Activated CD4-positive, alpha-beta T cell treated with anti-CD3 and anti-CD28 coated beads for 36 hours (primary cell): ENCODE measurements around the gene FCRL3. TPM values are rescaled to one million over a fixed set of nuclear protein-coding genes. Genes with fewer than 3 reads are reported as not detected.
"Not testable (repeated sequence)": the region's sequence is repeated elsewhere in the genome, so short reads cannot be mapped to it uniquely, and the experiment has no call there.

Experiments
- ATAC-seq: fragments of 200-7000 bp; cut with Tn5 transposase; one replicate; pipeline ENCODE4 v1.10.0; 2021; ENCODE audit warnings: mild to moderate bottlenecking, moderate library complexity
- CTCF ChIA-PET: fragments of 350-600 bp; sonication (Branson Sonifier 250); formaldehyde crosslinking; loops from one replicate; lab custom pipeline; 2021; ENCODE audit warnings: antibody characterized with exemption; lab: Charles Lee
- POLR2A ChIA-PET: fragments of 350-600 bp; sonication (Branson Sonifier 250); formaldehyde crosslinking; loops from one replicate; lab custom pipeline; 2021; ENCODE audit warnings: antibody characterized with exemption, inconsistent platforms; lab: Charles Lee
- DNase-seq: peaks from one replicate; pipeline ENCODE4 v3.0.0-alpha.2; 2020
- H3K27ac Mint-ChIP-seq: one replicate; pipeline ENCODE4 v1.8.0; 2021; ENCODE audit warnings: mixed read lengths
- H3K27me3 Mint-ChIP-seq: one replicate; pipeline ENCODE4 v1.8.0; 2021; ENCODE audit warnings: mixed read lengths
- H3K36me3 Mint-ChIP-seq: one replicate; pipeline ENCODE4 v1.8.0; 2021; ENCODE audit warnings: low read depth, mixed read lengths
- H3K4me1 Mint-ChIP-seq: one replicate; pipeline ENCODE4 v1.8.0; 2021; ENCODE audit warnings: mixed read lengths
- H3K4me3 Mint-ChIP-seq: one replicate; pipeline ENCODE4 v1.8.0; 2021; ENCODE audit warnings: mild to moderate bottlenecking, moderate library complexity, mixed read lengths
- H3K9me3 Mint-ChIP-seq: one replicate; pipeline ENCODE4 v1.8.0; 2021; ENCODE audit warnings: low read depth, mixed read lengths
- intact Hi-C, 2 experiments: fragments of 100-400 bp; cut with DNase I in 1 of 2; cut with micrococcal nuclease in 1 of 2; formaldehyde crosslinking; loops; one replicate each; pipeline versions ENCODE4 v1.14.2 to v1.15.1; 2022 to 2024; cut with DNase I, micrococcal nuclease
- total RNA-seq, 2 experiments: library from RNA; stranded (reverse); gene quantifications; one replicate each; pipeline ENCODE4 v1.2.3, GENCODE V29; 2021

FCRL3 gene, protein sequence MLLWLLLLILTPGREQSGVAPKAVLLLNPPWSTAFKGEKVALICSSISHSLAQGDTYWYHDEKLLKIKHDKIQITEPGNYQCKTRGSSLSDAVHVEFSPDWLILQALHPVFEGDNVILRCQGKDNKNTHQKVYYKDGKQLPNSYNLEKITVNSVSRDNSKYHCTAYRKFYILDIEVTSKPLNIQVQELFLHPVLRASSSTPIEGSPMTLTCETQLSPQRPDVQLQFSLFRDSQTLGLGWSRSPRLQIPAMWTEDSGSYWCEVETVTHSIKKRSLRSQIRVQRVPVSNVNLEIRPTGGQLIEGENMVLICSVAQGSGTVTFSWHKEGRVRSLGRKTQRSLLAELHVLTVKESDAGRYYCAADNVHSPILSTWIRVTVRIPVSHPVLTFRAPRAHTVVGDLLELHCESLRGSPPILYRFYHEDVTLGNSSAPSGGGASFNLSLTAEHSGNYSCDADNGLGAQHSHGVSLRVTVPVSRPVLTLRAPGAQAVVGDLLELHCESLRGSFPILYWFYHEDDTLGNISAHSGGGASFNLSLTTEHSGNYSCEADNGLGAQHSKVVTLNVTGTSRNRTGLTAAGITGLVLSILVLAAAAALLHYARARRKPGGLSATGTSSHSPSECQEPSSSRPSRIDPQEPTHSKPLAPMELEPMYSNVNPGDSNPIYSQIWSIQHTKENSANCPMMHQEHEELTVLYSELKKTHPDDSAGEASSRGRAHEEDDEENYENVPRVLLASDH
- 1 to 10 TPM; 1.1 to 1.2 TPM for total RNA-seq

GRCh38 chr1:157700732-157701131, at the start of gene FCRL3:
FCRL3 (minus strand) TSS chr1:157700769; CDS start chr1:157700489, 280 bp downstream.
- H3K36me3 Mint-ChIP-seq: no peaks in the 10 kb centered on the region
- CTCF ChIA-PET: interaction anchor here (1.8 kb wide), 1 partner anchor 10 kb away, joined by 7 read pairs; no protein-coding TSS in a partner anchor
- H3K4me1 Mint-ChIP-seq: peaks cover 2% of the 10 kb centered on the region
- H3K4me3 Mint-ChIP-seq: no peak within 1 kb of the TSS
- peaks cover 11% of the 10 kb centered on the region for H3K27me3 Mint-ChIP-seq
- no peaks in the 10 kb centered on the region for H3K9me3 Mint-ChIP-seq
- no peak for DNase-seq
- peak; percentile 72 for ATAC-seq
- intact Hi-C loops: loop anchor here in 1 of 2 experiments (5.0 kb wide), 1 partner anchor 62 kb away; no protein-coding TSS in a partner anchor
- no peak within 1 kb of the TSS for H3K27ac Mint-ChIP-seq
- POLR2A ChIA-PET: no interaction called here

GRCh38 chr1:157748262-157748817, 47.8 kb upstream of the FCRL3 start:
- Mint-ChIP-seq H3K4me3 (no peak overlapping the region), H3K9me3 (no peaks in the 10 kb centered on the region), H3K4me1 (no peaks in the 10 kb centered on the region), H3K27ac (no peak overlapping the region), H3K27me3 (peaks cover 5% of the 10 kb centered on the region), H3K36me3 (no peaks in the 10 kb centered on the region)
- DNase-seq: no peak
- CTCF ChIA-PET: no interaction called here
- POLR2A ChIA-PET: no interaction called here
- ATAC-seq: no peak
- intact Hi-C loops: no loop called here

DNA sequence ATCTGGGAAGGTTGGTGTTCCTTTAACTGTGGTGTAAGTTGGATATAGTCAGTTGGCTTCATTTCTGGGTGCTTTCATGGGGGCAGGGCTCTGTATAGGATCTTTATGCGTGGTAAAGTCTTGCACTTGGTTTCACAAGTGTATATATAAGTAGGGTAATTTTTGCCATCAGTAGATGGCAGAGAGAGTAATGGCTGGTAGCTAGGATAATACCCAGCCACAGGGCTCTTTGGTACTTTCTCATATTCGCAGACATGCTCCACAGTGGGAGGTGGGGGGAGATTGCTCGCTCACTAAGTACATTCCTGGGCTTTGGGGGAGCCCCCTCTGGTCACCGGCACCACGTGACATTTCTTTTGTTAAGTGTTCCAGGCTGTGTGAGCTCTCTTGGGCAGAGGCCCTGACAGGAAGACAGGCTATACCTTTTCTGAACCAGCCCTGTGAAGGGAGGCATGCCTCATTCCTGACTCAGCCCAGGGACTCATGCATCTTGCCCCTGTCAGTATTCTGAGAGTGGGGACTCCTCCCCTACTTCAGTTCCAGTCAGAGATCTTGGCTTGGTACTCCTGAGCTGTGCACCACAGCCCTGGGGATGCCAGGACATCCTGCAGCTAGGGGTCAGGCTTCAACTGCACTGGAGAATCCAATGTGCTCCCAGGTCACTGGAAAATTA, 38.8 kb upstream of the FCRL3 start:
- Mint-ChIP-seq H3K4me1 (no peaks in the 10 kb centered on the region), H3K27me3 (peaks cover 1% of the 10 kb centered on the region), H3K27ac (no peak overlapping the region), H3K36me3 (no peaks in the 10 kb centered on the region), H3K4me3 (no peak overlapping the region), H3K9me3 (no peaks in the 10 kb centered on the region)
- ChIA-PET CTCF (no interaction called here), POLR2A (interaction anchor here (0.6 kb wide), 1 partner anchor 1795 kb away, joined by 3 read pairs; no protein-coding TSS in a partner anchor)
- intact Hi-C loops: no loop called here
- DNase-seq: peak; percentile 5
- ATAC-seq: peak; percentile 70

DNA sequence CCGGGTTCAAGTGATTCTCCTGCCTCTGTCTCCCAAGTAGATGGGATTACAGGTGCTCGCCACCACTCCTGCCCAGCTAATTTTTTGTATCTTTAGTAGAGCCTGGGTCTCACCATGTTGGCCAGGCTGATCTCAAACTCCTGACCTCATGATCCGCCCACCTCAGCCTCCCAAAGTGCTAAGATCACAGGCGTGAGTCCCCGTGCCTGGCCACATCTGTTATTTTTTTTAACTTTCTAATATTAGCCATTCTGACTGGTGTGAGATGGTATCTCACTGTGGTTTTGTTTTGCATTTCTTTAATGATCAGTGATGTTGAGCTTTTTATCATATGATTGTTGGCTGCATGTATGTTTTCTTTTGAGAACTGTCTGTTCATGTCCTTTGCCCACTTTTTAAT, 35.4 kb upstream of the FCRL3 start:
- H3K36me3 Mint-ChIP-seq, H3K4me1 Mint-ChIP-seq, CTCF ChIA-PET, H3K27ac Mint-ChIP-seq, H3K9me3 Mint-ChIP-seq, H3K4me3 Mint-ChIP-seq, POLR2A ChIA-PET, intact Hi-C loops, DNase-seq, ATAC-seq, H3K27me3 Mint-ChIP-seq: not testable (repeated sequence)

- H3K4me1 Mint-ChIP-seq: no peaks in the 10 kb centered on the region
- H3K9me3 Mint-ChIP-seq: no peaks in the 10 kb centered on the region
- ChIA-PET CTCF (interaction anchor here (0.8 kb wide), 1 partner anchor 154 kb away, joined by 3 read pairs; no protein-coding TSS in a partner anchor), POLR2A (no interaction called here)
- no peak overlapping the region for H3K27ac Mint-ChIP-seq
- intact Hi-C loops: no loop called here
- DNase-seq (no peak), ATAC-seq (no peak)
- no peak overlapping the region for H3K4me3 Mint-ChIP-seq
- no peaks in the 10 kb centered on the region for H3K36me3 Mint-ChIP-seq
- H3K27me3 Mint-ChIP-seq: no peaks in the 10 kb centered on the region
These were observed 33.8 kb upstream of the FCRL3 start for GRCh38 chr1:157734321-157734720.

DNA sequence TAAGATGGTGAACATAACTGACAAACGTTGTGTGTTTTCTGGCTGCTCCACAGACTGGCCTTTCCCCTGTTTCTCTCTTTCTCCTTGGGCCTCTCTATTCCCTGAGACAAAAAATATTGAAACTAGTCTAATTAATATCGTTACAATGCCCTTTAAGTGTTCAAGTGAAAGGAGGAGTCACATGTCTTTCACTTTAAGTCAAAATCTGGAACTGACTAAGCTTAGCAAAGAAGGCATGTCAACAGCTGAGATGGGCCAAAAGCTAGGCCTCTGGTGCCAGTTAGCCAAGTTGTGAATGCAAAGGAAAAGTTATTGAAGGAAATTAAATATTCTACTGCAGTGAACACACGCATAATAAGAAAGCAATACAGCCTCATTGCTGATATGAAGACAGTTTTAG, 32.2 kb upstream of the FCRL3 start:
- Mint-ChIP-seq H3K36me3 (no peaks in the 10 kb centered on the region), H3K9me3 (no peaks in the 10 kb centered on the region), H3K27ac (no peak overlapping the region), H3K4me1 (no peaks in the 10 kb centered on the region), H3K4me3 (no peak overlapping the region), H3K27me3 (peaks cover 2% of the 10 kb centered on the region)
- ChIA-PET POLR2A (no interaction called here), CTCF (no interaction called here)
- DNase-seq (peak; percentile 6), ATAC-seq (no peak)
- intact Hi-C loops: no loop called here

GRCh38 chr1:157725221-157725577, 24.6 kb upstream of the FCRL3 start:
- ChIA-PET POLR2A (no interaction called here), CTCF (no interaction called here)
- Mint-ChIP-seq H3K36me3 (peaks cover 5% of the 10 kb centered on the region), H3K4me3 (no peak overlapping the region), H3K27ac (no peak overlapping the region), H3K4me1 (peaks cover 13% of the 10 kb centered on the region), H3K27me3 (peaks cover 4% of the 10 kb centered on the region), H3K9me3 (peaks cover 14% of the 10 kb centered on the region)
- ATAC-seq (no peak), DNase-seq (no peak)
- intact Hi-C loops: no loop called here

DNA sequence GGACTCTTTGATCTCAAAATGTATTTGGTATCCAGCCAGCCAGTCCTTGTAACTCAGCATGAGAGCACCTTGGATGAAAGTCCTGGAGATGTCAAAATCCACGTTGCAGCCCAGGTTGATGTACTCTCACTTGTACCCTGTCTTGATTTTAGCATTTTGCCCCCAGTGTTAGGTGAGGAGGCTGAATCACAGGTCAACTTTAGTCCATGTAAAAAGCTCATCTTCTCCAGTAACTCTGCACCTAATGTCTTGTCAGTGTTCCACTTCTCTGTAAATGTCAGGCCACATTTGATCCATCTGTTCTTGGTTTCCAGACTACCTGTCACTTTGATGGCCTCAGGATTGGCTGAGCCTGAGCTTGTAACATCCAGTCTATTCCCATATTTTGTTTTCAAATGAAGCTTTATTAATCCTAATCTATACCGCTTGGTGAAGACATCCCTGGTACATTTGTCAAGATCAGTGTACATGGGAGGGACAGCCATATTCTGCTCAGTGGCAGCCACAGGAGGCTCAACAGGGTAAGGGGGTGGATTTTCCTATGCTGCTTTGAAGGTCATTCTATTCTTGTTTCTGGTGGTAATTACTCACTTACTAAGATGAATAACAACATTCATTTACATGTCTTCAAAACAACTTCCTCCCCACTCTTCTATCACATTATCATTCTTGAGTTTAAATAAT, 24.1 kb upstream of the FCRL3 start:
- Mint-ChIP-seq H3K4me1 (peaks cover 13% of the 10 kb centered on the region), H3K4me3 (no peak overlapping the region), H3K27me3 (peaks cover 4% of the 10 kb centered on the region), H3K27ac (no peak overlapping the region), H3K36me3 (peaks cover 5% of the 10 kb centered on the region), H3K9me3 (peaks cover 14% of the 10 kb centered on the region)
- peak; percentile 44 for ATAC-seq
- ChIA-PET CTCF (interaction anchor here (0.6 to 0.7 kb wide), 2 partner anchors 191 to 312 kb away, joined by 3 read pairs; no protein-coding TSS in a partner anchor), POLR2A (interaction anchor here (0.7 kb wide), 1 partner anchor 222 kb away, joined by 7 read pairs; no protein-coding TSS in a partner anchor)
- intact Hi-C loops: no loop called here
- DNase-seq: no peak

DNA sequence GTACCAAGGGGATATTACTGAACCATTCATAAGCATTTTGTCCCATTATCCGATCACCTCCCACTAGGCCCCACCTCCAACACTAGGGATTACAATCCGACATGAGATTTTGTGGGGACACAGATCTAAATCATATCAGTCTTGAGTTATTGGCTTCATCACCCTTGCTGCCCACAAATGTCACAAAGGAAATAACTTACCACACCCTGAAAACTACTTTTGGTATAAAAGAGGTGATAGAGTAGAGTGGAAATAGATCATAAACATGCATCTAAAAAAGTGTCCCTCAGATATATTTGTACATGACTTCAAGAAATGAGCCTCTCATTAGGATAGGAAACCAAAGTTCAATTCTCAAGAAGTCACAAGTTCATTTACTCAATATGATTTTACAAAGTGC, 22.6 kb upstream of the FCRL3 start:
- H3K36me3 Mint-ChIP-seq: peaks cover 5% of the 10 kb centered on the region
- intact Hi-C loops: no loop called here
- peaks cover 4% of the 10 kb centered on the region for H3K27me3 Mint-ChIP-seq
- ChIA-PET CTCF (no interaction called here), POLR2A (no interaction called here)
- no peak for ATAC-seq
- no peak for DNase-seq
- no peak overlapping the region for H3K27ac Mint-ChIP-seq
- H3K4me3 Mint-ChIP-seq: no peak overlapping the region
- H3K4me1 Mint-ChIP-seq: peaks cover 13% of the 10 kb centered on the region
- peaks cover 14% of the 10 kb centered on the region for H3K9me3 Mint-ChIP-seq

GRCh38 chr1:157721985-157722384, 21.4 kb upstream of the FCRL3 start:
- Mint-ChIP-seq H3K9me3 (peaks cover 14% of the 10 kb centered on the region), H3K27me3 (peaks cover 2% of the 10 kb centered on the region), H3K36me3 (peaks cover 5% of the 10 kb centered on the region), H3K4me1 (peaks cover 13% of the 10 kb centered on the region), H3K27ac (no peak overlapping the region), H3K4me3 (no peak overlapping the region)
- CTCF ChIA-PET: interaction anchor here (1.5 kb wide), 1 partner anchor 31 kb away, joined by 3 read pairs; no protein-coding TSS in a partner anchor
- DNase-seq: no peak
- POLR2A ChIA-PET: no interaction called here
- intact Hi-C loops: no loop called here
- no peak for ATAC-seq

- H3K36me3 Mint-ChIP-seq: no peaks in the 10 kb centered on the region
- ATAC-seq: no peak
- POLR2A ChIA-PET: no interaction called here
- intact Hi-C loops: no loop called here
- no peaks in the 10 kb centered on the region for H3K4me1 Mint-ChIP-seq
- CTCF ChIA-PET: no interaction called here
- DNase-seq: no peak
- H3K27ac Mint-ChIP-seq: no peak overlapping the region
- H3K9me3 Mint-ChIP-seq: peaks cover under 1% of the 10 kb centered on the region
- H3K4me3 Mint-ChIP-seq: no peak overlapping the region
- H3K27me3 Mint-ChIP-seq: peaks cover under 1% of the 10 kb centered on the region
These were observed 15.2 kb upstream of the FCRL3 start for GRCh38 chr1:157715736-157716135.
